CD14-positive monocyte (primary cell): ENCODE data around the gene PIK3R1. TPM values are rescaled to one million over a fixed set of nuclear protein-coding genes. Genes with fewer than 3 reads are reported as not detected.

Experiments
- DNase-seq, 3 donors: peaks; one replicate each; pipeline ENCODE4 v3.0.0-alpha.2; 2011 to 2022
- H2AFZ ChIP-seq: 2 replicates; pipeline ENCODE4 v1.6.0; 2012; ENCODE audit warnings: mild to moderate bottlenecking, low read depth, low read length, inconsistent platforms; ENCODE audit not compliant: insufficient read depth, poor library complexity, severe bottlenecking
- H3K27ac ChIP-seq, 2 donors: 1 replicate in 1 of 2; 2 replicates in 1 of 2; pipeline ENCODE4 v1.5.1; 2012 to 2013; ENCODE audit warnings: low read length in 2 of 2, control low read depth in 1 of 2, inconsistent platforms in 1 of 2, low read depth in 1 of 2, mild to moderate bottlenecking in 1 of 2
- H3K27me3 ChIP-seq, 2 donors: one replicate each; pipeline versions ENCODE4 v1.6.0 to v1.6.1; 2011 to 2013; ENCODE audit warnings: low read length in 2 of 2; ENCODE audit not compliant: control insufficient read depth in 2 of 2, insufficient read depth in 2 of 2
- H3K36me3 ChIP-seq, 2 donors: replicated peaks in 1 of 2; 1 replicate in 1 of 2; 2 replicates in 1 of 2; pipeline versions ENCODE4 v1.5.1 to v1.6.1; 2012 to 2013; ENCODE audit warnings: low read length in 2 of 2, control low read depth in 1 of 2, inconsistent platforms in 1 of 2, mild to moderate bottlenecking in 1 of 2; ENCODE audit not compliant: insufficient read depth in 2 of 2, control insufficient read depth in 1 of 2
- H3K4me1 ChIP-seq, 2 donors: 1 replicate in 1 of 2; 2 replicates in 1 of 2; pipeline versions ENCODE4 v1.5.1 to v1.6.1; 2012 to 2013; ENCODE audit warnings: low read length in 2 of 2, control low read depth in 1 of 2, inconsistent platforms in 1 of 2, mild to moderate bottlenecking in 1 of 2, moderate library complexity in 1 of 2; ENCODE audit not compliant: insufficient read depth in 2 of 2, control insufficient read depth in 1 of 2
- H3K4me2 ChIP-seq: replicated peaks from 2 replicates; pipeline ENCODE3; 2012; ENCODE audit warnings: low read length, moderate library complexity, mild to moderate bottlenecking; ENCODE audit not compliant: poor library complexity, severe bottlenecking; ENCODE audit errors: extremely low read depth
- H3K4me3 ChIP-seq, 3 experiments: fragments of 200-600 bp in 1 of 3; sonication (generic) in 1 of 3; replicated peaks in 1 of 3; 1 replicate in 2 of 3; 2 replicates in 1 of 3; pipeline ENCODE4 v1.5.1; 2011 to 2013; ENCODE audit warnings: low read length in 3 of 3, mild to moderate bottlenecking in 3 of 3, control low read depth in 2 of 3, low read depth in 2 of 3, inconsistent platforms in 1 of 3, moderate library complexity in 1 of 3
- H3K79me2 ChIP-seq: 2 replicates; pipeline ENCODE4 v1.6.0; 2012; ENCODE audit warnings: mild to moderate bottlenecking, control low read depth, inconsistent platforms, low read length, moderate library complexity; ENCODE audit not compliant: insufficient read depth
- H3K9ac ChIP-seq: 2 replicates; pipeline ENCODE4 v1.6.0; 2017; ENCODE audit warnings: low read length, mild to moderate bottlenecking; ENCODE audit not compliant: insufficient read depth, poor library complexity, severe bottlenecking
- H3K9me3 ChIP-seq, 2 donors: replicated peaks in 1 of 2; 1 replicate in 1 of 2; 2 replicates in 1 of 2; pipeline versions ENCODE4 v1.5.1 to v1.6.1; 2012 to 2013; ENCODE audit warnings: low read length in 2 of 2, control low read depth in 1 of 2; ENCODE audit not compliant: control insufficient read depth in 1 of 2, insufficient read depth in 1 of 2
- H4K20me1 ChIP-seq: 2 replicates; pipeline ENCODE4 v1.6.0; 2012; ENCODE audit warnings: mild to moderate bottlenecking, low read length, control low read depth, moderate library complexity; ENCODE audit not compliant: insufficient read depth
- H3K27ac Mint-ChIP-seq, 7 donors: one replicate each; pipeline ENCODE4 v1.8.0; 2020; ENCODE audit warnings: mild to moderate bottlenecking in 7 of 7, mixed read lengths in 7 of 7, moderate library complexity in 6 of 7, inconsistent platforms in 2 of 7
- H3K27me3 Mint-ChIP-seq, 3 donors: one replicate each; pipeline ENCODE4 v1.8.0; 2021 to 2022; ENCODE audit warnings: low read depth in 3 of 3, mild to moderate bottlenecking in 3 of 3, mixed read lengths in 3 of 3, moderate library complexity in 3 of 3, inconsistent platforms in 1 of 3
- H3K36me3 Mint-ChIP-seq, 2 donors: one replicate each; pipeline ENCODE4 v1.8.0; 2020; ENCODE audit warnings: mixed read lengths in 2 of 2, inconsistent platforms in 1 of 2, mild to moderate bottlenecking in 1 of 2
- H3K4me1 Mint-ChIP-seq: one replicate; pipeline ENCODE4 v1.8.0; 2020; ENCODE audit warnings: mild to moderate bottlenecking, mixed read lengths
- H3K4me3 Mint-ChIP-seq, 2 donors: one replicate each; pipeline ENCODE4 v1.8.0; 2020; ENCODE audit warnings: mild to moderate bottlenecking in 2 of 2, mixed read lengths in 2 of 2, moderate library complexity in 1 of 2
- H3K9me3 Mint-ChIP-seq, 7 donors: one replicate each; pipeline ENCODE4 v1.8.0; 2020 to 2022; ENCODE audit warnings: mixed read lengths in 7 of 7, mild to moderate bottlenecking in 6 of 7, moderate library complexity in 6 of 7, inconsistent platforms in 2 of 7
- WGBS: methylation state at CpG from one replicate; pipeline ENCODE4 v1.1.5; 2013; ENCODE audit warnings: missing lambda C conversion rate; ENCODE audit not compliant: insufficient coverage; 5-methylcytosine and 5-hydroxymethylcytosine counted together
- intact Hi-C, 2 donors: fragments of 100-400 bp; cut with micrococcal nuclease; formaldehyde crosslinking; loops; one replicate each; pipeline versions ENCODE4 v1.15.0 to v1.15.1; 2023
- polyA plus RNA-seq, 3 donors: library from polyadenylated mRNA; depleted of rRNA in 1 of 3; unstranded in 2 of 3; stranded (reverse) in 1 of 3; fragments of 300-500 nt in 2 of 3; fragments of >200 nt in 1 of 3; fragmentation: Illumina TruSeq in 2 of 3; gene quantifications; 1 replicate in 2 of 3; 2 replicates in 1 of 3; pipeline ENCODE4 v1.2.3, GENCODE V29; 2012 to 2021
- TF ChIP-seq, protein P1 (sequence below): fragments of 200-600 bp; IDR thresholded peaks from one replicate; pipeline ENCODE4 v1.8.0; 2022; ENCODE audit warnings: antibody characterized with exemption, mild to moderate bottlenecking

Gene PIK3R1
- polyA plus RNA-seq, 3 donors = 9.5 to 25.5 (median 10.5) TPM

DNA sequence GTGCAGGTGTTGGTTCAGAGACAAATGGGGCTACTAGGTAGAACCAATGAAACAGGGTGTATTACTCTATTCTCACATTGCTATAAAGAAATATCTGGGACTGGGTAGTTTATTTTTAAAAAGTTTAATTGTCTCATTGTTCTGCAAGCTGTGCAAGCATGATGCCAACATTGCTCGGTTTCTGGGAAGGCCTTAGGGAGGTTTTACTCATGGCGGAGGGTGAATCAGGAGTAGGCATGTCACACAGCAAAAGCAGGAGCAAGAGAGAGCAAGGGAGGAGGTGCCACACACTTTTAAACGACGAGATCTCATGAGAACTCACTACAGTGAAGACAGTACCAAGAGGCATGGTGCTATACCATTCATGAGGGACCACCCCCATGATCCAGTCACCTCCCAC is 134.6 kb downstream of the PIK3R1 start:
- Histone ChIP-seq H3K4me1 (peaks cover 14 to 17% of the 10 kb centered on the region in 2 donors), H4K20me1 (no peaks in the 10 kb centered on the region), H3K4me3 (no peak overlapping the region), H3K79me2 (no peaks in the 10 kb centered on the region), H3K36me3 (no peaks in the 10 kb centered on the region), H3K4me2 (no peak overlapping the region), H3K27me3 (no peaks in the 10 kb centered on the region), H3K9me3 (no peaks in the 10 kb centered on the region), H3K27ac (no peak overlapping the region), H2AFZ (no peak overlapping the region), H3K9ac (no peak overlapping the region)
- no peak overlapping the region for H3K4me3 Mint-ChIP-seq
- peak overlapping the region in 1 of 7 donors; percentile 36 for H3K27ac Mint-ChIP-seq
- TF ChIP-seq, protein P1, sequence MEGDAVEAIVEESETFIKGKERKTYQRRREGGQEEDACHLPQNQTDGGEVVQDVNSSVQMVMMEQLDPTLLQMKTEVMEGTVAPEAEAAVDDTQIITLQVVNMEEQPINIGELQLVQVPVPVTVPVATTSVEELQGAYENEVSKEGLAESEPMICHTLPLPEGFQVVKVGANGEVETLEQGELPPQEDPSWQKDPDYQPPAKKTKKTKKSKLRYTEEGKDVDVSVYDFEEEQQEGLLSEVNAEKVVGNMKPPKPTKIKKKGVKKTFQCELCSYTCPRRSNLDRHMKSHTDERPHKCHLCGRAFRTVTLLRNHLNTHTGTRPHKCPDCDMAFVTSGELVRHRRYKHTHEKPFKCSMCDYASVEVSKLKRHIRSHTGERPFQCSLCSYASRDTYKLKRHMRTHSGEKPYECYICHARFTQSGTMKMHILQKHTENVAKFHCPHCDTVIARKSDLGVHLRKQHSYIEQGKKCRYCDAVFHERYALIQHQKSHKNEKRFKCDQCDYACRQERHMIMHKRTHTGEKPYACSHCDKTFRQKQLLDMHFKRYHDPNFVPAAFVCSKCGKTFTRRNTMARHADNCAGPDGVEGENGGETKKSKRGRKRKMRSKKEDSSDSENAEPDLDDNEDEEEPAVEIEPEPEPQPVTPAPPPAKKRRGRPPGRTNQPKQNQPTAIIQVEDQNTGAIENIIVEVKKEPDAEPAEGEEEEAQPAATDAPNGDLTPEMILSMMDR = no peak
- WGBS = 100% methylated on average over 2 of the region's 4 CpGs
- H3K27me3 Mint-ChIP-seq = peaks cover 0 to 3% (median 1%) of the 10 kb centered on the region in 3 donors
- no peak for DNase-seq
- peaks cover 19% of the 10 kb centered on the region for H3K4me1 Mint-ChIP-seq
- H3K9me3 Mint-ChIP-seq = peaks cover 0 to 4% (median 0%) of the 10 kb centered on the region in 7 donors
- intact Hi-C loops = no loop called here
- no peaks in the 10 kb centered on the region for H3K36me3 Mint-ChIP-seq
